ENCODE data around the gene NEDD1.

- TF ChIP-seq, protein P1, sequence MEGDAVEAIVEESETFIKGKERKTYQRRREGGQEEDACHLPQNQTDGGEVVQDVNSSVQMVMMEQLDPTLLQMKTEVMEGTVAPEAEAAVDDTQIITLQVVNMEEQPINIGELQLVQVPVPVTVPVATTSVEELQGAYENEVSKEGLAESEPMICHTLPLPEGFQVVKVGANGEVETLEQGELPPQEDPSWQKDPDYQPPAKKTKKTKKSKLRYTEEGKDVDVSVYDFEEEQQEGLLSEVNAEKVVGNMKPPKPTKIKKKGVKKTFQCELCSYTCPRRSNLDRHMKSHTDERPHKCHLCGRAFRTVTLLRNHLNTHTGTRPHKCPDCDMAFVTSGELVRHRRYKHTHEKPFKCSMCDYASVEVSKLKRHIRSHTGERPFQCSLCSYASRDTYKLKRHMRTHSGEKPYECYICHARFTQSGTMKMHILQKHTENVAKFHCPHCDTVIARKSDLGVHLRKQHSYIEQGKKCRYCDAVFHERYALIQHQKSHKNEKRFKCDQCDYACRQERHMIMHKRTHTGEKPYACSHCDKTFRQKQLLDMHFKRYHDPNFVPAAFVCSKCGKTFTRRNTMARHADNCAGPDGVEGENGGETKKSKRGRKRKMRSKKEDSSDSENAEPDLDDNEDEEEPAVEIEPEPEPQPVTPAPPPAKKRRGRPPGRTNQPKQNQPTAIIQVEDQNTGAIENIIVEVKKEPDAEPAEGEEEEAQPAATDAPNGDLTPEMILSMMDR (conservative IDR thresholded peaks at IDR 0.05 in 1 of 2, IDR thresholded peaks at IDR 0.05 in 1 of 2; ENCODE audit: low read depth in 1 of 2, low read length in 2 of 2) = no peak
- TF ChIP-seq EZH2 (IDR thresholded peaks at IDR 0.05; ENCODE audit: low read length, missing control alignments) = no peak
These were observed 16.7 kb upstream of the NEDD1 start for GRCh38 chr12:96890331-96890730.
